HCT116 (cell line): ENCODE measurements around the gene HIVEP3. TPM values are rescaled to one million over a fixed set of nuclear protein-coding genes. Genes with fewer than 3 reads are reported as not detected.

Source experiments
- ATAC-seq: fragments of 200-7000 bp; cut with Tn5 transposase; 2 replicates; pipeline ENCODE4 v1.9.1; 2020; ENCODE audit warnings: mild to moderate bottlenecking, moderate library complexity
- BruUV-seq: library from RNA; stranded (reverse); fragments of 400-500 nt; replicated peaks from 2 replicates; lab custom pipeline; 2021; lab: Mats Ljungman, UMichigan
- CTCF ChIA-PET: fragments of 300-600 bp; sonication (Branson Sonifier 250); formaldehyde crosslinking; loops from one replicate; lab custom pipeline; 2021; ENCODE audit warnings: antibody characterized with exemption; lab: Charles Lee
- POLR2A ChIA-PET: fragments of 300-600, 350-600 bp; sonication (Branson Sonifier 250); formaldehyde crosslinking; loops from one replicate; lab custom pipeline; 2021; ENCODE audit warnings: antibody characterized with exemption; lab: Charles Lee
- RAD21 ChIA-PET, 2 experiments: fragments of 300-600 bp; sonication (Branson Sonifier 250); formaldehyde crosslinking; loops; one replicate each; lab custom pipeline; 2023; ENCODE audit warnings: low total read pairs in 2 of 2; ENCODE audit not compliant: uncharacterized antibody in 2 of 2, unreplicated experiment in 2 of 2, low non-redundant PET in 1 of 2; lab: Charles Lee
- DNase-seq: peaks from one replicate; pipeline ENCODE4 v3.0.0-alpha.2; 2010; ENCODE audit warnings: low read depth, low spot score
- H2AFZ ChIP-seq: fragments of 200-600 bp; shearing (Covaris generic), sonication (generic); 2 replicates; pipeline ENCODE4 v1.6.1; 2017; ENCODE audit warnings: low read depth, mixed run types, mixed read lengths, antibody characterized with exemption, low read length; ENCODE audit not compliant: poor library complexity, severe bottlenecking
- H3K27ac ChIP-seq: 2 replicates; pipeline ENCODE4 v1.5.1; 2012; ENCODE audit warnings: low read depth, low read length
- H3K27me3 ChIP-seq: fragments of 200-600 bp; sonication (generic); 2 replicates; pipeline ENCODE4 v1.6.1; 2016; ENCODE audit warnings: mixed run types, low read length, mixed read lengths; ENCODE audit not compliant: insufficient read depth
- H3K36me3 ChIP-seq, 2 experiments: fragments of 200-500 bp in 1 of 2; fragments of 200-600 bp in 1 of 2; sonication (Bioruptor generic) in 1 of 2; sonication (generic) in 1 of 2; 2 replicates each; pipeline versions ENCODE4 v1.5.1 to v1.6.1; 2014 to 2016; ENCODE audit warnings: low read length in 2 of 2, inconsistent platforms in 1 of 2, mixed read lengths in 1 of 2, mixed run types in 1 of 2; ENCODE audit not compliant: insufficient read depth in 2 of 2, control insufficient read depth in 1 of 2
- H3K4me1 ChIP-seq, 2 experiments: fragments of 200-600 bp in 1 of 2; sonication (generic) in 1 of 2; 2 replicates each; pipeline versions ENCODE4 v1.5.1 to v1.6.1; 2012 to 2017; ENCODE audit warnings: low read length in 2 of 2, inconsistent platforms in 1 of 2, mild to moderate bottlenecking in 1 of 2, mixed read lengths in 1 of 2, mixed run types in 1 of 2, moderate library complexity in 1 of 2; ENCODE audit not compliant: insufficient read depth in 2 of 2, control insufficient read depth in 1 of 2
- H3K4me2 ChIP-seq: fragments of 200-600 bp; sonication (generic); 2 replicates; pipeline ENCODE4 v1.6.1; 2017; ENCODE audit warnings: mixed run types, low read length, mixed read lengths
- H3K4me3 ChIP-seq, 2 experiments: fragments of 200-600 bp in 1 of 2; sonication (generic) in 1 of 2; replicated peaks in 1 of 2; 2 replicates each; pipeline ENCODE4 v1.5.1; 2011 to 2016; ENCODE audit warnings: low read length in 2 of 2, control low read depth in 1 of 2, low read depth in 1 of 2, mild to moderate bottlenecking in 1 of 2, mixed read lengths in 1 of 2, mixed run types in 1 of 2
- H3K79me2 ChIP-seq: fragments of 200-600 bp; sonication (generic); 2 replicates; pipeline ENCODE4 v1.6.1; 2017; ENCODE audit warnings: mild to moderate bottlenecking, mixed run types, low read length, moderate library complexity, mixed read lengths; ENCODE audit not compliant: insufficient read depth
- H3K9ac ChIP-seq: fragments of 200-600 bp; sonication (generic); 2 replicates; pipeline ENCODE4 v1.6.1; 2016; ENCODE audit warnings: low read length, mixed read lengths
- H3K9me2 ChIP-seq: fragments of 200-600 bp; sonication (generic), shearing (Covaris generic); 2 replicates; pipeline ENCODE4 v1.6.1; 2017; ENCODE audit warnings: mixed run types, mild to moderate bottlenecking, moderate library complexity; ENCODE audit not compliant: insufficient read depth
- H3K9me3 ChIP-seq, 2 experiments: fragments of 200-500 bp in 1 of 2; fragments of 200-600 bp in 1 of 2; sonication (Bioruptor generic) in 1 of 2; sonication (generic) in 1 of 2; 2 replicates each; pipeline ENCODE4 v1.6.1; 2014 to 2017; ENCODE audit warnings: low read length in 2 of 2, mixed read lengths in 2 of 2, inconsistent platforms in 1 of 2, low read depth in 1 of 2, mild to moderate bottlenecking in 1 of 2, mixed run types in 1 of 2, moderate library complexity in 1 of 2; ENCODE audit not compliant: control insufficient read depth in 1 of 2, insufficient read depth in 1 of 2
- H4K20me1 ChIP-seq: fragments of 200-600 bp; sonication (generic), shearing (Covaris generic); 2 replicates; pipeline ENCODE4 v1.6.1; 2017; ENCODE audit warnings: mixed run types, mild to moderate bottlenecking, moderate library complexity; ENCODE audit not compliant: insufficient read depth
- CEBPB ChIP-seq: IDR thresholded peaks from 2 replicates; pipeline ENCODE4 v1.6.1; 2012; ENCODE audit warnings: low read depth
- EGR1 ChIP-seq: IDR thresholded peaks from 2 replicates; pipeline ENCODE4 v1.6.1; 2012; ENCODE audit warnings: low read depth
- ELF1 ChIP-seq: IDR thresholded peaks from 2 replicates; pipeline ENCODE4 v1.6.1; 2012; ENCODE audit warnings: low read depth, borderline replicate concordance
- EZH2phosphoT487 ChIP-seq: fragments of 200-600 bp; IDR thresholded peaks from 2 replicates; pipeline ENCODE4 v1.6.1; 2018; ENCODE audit warnings: antibody characterized with exemption, borderline replicate concordance
- FOSL1 ChIP-seq: IDR thresholded peaks from 2 replicates; pipeline ENCODE4 v1.6.1; 2012; ENCODE audit warnings: low read depth
- JUND ChIP-seq: IDR thresholded peaks from 2 replicates; pipeline ENCODE4 v1.6.1; 2012
- POLR2AphosphoS5 ChIP-seq: IDR thresholded peaks from 2 replicates; pipeline ENCODE4 v1.6.1; 2011; ENCODE audit warnings: mild to moderate bottlenecking, low read depth, low read length, moderate library complexity
- RAD21 ChIP-seq: IDR thresholded peaks from 2 replicates; pipeline ENCODE4 v1.6.1; 2012; ENCODE audit warnings: low read depth, mild to moderate bottlenecking
- REST ChIP-seq: IDR thresholded peaks from 2 replicates; pipeline ENCODE4 v1.6.1; 2012; ENCODE audit warnings: low read depth
- SP1 ChIP-seq: IDR thresholded peaks from 2 replicates; pipeline ENCODE4 v1.6.1; 2012; ENCODE audit warnings: low read depth
- SRF ChIP-seq: IDR thresholded peaks from 2 replicates; pipeline ENCODE4 v1.6.1; 2012; ENCODE audit warnings: low read depth
- intact Hi-C: fragments of 100-400 bp; cut with micrococcal nuclease; formaldehyde crosslinking; loops from 2 replicates; pipeline ENCODE4 v1.10.0; 2022
- total RNA-seq: library from RNA; stranded (reverse); gene quantifications from one replicate; pipeline ENCODE4 v1.2.1, GENCODE V29; 2021; ENCODE audit not compliant: unreplicated experiment
- TF ChIP-seq, protein P1 (sequence below): IDR thresholded peaks from 2 replicates; pipeline ENCODE4 v1.6.1; 2011; ENCODE audit warnings: mild to moderate bottlenecking, low read length, moderate library complexity; ENCODE audit not compliant: insufficient replicate concordance; ENCODE audit errors: extremely low read depth

HIVEP3 gene
- total RNA-seq, 1 experiment from 2014 or later = 7.1 TPM

- no peak overlapping the region for H3K27ac ChIP-seq
- RAD21 ChIA-PET = no interaction called here
- intact Hi-C loops = no loop called here
- ATAC-seq = no peak
- H3K9me3 ChIP-seq = no peaks in the 10 kb centered on the region
- no peaks in the 10 kb centered on the region for H4K20me1 ChIP-seq
- DNase-seq = no peak
- POLR2A ChIA-PET = no interaction called here
- CTCF ChIA-PET = no interaction called here
- no peak overlapping the region for H3K4me2 ChIP-seq
- H3K4me1 ChIP-seq = no peaks in the 10 kb centered on the region
- no peaks in the 10 kb centered on the region for H3K9me2 ChIP-seq
- no peak overlapping the region for H2AFZ ChIP-seq
- BruUV-seq = no TSS peak
- no peaks in the 10 kb centered on the region for H3K36me3 ChIP-seq
- no peaks in the 10 kb centered on the region for H3K79me2 ChIP-seq
- no peak overlapping the region for H3K9ac ChIP-seq
- H3K27me3 ChIP-seq = peaks cover 9% of the 10 kb centered on the region; the same call in 1 of the 2 replicates
- no peak for TF ChIP-seq SP1
- no peak for TF ChIP-seq CEBPB
- no peak for TF ChIP-seq EZH2phosphoT487
- TF ChIP-seq EGR1 = no peak
- TF ChIP-seq JUND = no peak
- no peak for TF ChIP-seq SRF
- TF ChIP-seq RAD21 = no peak
- no peak for TF ChIP-seq REST
- no peak for TF ChIP-seq ELF1
- TF ChIP-seq POLR2AphosphoS5 = no peak
- TF ChIP-seq, protein P1, sequence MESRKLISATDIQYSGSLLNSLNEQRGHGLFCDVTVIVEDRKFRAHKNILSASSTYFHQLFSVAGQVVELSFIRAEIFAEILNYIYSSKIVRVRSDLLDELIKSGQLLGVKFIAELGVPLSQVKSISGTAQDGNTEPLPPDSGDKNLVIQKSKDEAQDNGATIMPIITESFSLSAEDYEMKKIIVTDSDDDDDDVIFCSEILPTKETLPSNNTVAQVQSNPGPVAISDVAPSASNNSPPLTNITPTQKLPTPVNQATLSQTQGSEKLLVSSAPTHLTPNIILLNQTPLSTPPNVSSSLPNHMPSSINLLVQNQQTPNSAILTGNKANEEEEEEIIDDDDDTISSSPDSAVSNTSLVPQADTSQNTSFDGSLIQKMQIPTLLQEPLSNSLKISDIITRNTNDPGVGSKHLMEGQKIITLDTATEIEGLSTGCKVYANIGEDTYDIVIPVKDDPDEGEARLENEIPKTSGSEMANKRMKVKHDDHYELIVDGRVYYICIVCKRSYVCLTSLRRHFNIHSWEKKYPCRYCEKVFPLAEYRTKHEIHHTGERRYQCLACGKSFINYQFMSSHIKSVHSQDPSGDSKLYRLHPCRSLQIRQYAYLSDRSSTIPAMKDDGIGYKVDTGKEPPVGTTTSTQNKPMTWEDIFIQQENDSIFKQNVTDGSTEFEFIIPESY = no peak
- TF ChIP-seq FOSL1 = no peak
- no peak overlapping the region for H3K4me3 ChIP-seq
Measured at GRCh38 chr1:41722184-41722583, 196.5 kb downstream of the HIVEP3 start.
